ENCODE results near the gene CRYGN.

Gene CRYGN

DNA sequence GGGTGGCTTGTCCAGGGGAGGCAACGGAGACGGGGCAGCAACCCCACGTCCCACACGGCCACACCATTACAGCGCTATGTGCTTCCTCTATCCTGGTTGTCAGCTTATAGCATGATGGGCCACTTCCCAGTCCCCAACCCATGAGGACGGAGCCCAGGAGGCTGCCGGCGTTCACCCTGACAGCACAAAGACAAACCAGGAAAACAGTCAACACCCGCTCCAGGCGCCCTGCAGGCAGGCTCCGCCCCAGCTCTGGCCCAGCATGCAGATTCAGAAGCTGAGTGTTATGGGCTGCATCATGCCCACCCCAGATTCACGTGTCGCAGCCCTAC is 44.9 kb downstream of the CRYGN start:
- H3K4me3 ChIP-seq (ENCODE audit: low read length), result no peak overlapping the region
- TF ChIP-seq, protein P1, sequence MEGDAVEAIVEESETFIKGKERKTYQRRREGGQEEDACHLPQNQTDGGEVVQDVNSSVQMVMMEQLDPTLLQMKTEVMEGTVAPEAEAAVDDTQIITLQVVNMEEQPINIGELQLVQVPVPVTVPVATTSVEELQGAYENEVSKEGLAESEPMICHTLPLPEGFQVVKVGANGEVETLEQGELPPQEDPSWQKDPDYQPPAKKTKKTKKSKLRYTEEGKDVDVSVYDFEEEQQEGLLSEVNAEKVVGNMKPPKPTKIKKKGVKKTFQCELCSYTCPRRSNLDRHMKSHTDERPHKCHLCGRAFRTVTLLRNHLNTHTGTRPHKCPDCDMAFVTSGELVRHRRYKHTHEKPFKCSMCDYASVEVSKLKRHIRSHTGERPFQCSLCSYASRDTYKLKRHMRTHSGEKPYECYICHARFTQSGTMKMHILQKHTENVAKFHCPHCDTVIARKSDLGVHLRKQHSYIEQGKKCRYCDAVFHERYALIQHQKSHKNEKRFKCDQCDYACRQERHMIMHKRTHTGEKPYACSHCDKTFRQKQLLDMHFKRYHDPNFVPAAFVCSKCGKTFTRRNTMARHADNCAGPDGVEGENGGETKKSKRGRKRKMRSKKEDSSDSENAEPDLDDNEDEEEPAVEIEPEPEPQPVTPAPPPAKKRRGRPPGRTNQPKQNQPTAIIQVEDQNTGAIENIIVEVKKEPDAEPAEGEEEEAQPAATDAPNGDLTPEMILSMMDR (conservative IDR thresholded peaks at IDR 0.05; ENCODE audit: low read length), result no peak
- no peak for DNase-seq (ENCODE audit: low read depth)

DNA sequence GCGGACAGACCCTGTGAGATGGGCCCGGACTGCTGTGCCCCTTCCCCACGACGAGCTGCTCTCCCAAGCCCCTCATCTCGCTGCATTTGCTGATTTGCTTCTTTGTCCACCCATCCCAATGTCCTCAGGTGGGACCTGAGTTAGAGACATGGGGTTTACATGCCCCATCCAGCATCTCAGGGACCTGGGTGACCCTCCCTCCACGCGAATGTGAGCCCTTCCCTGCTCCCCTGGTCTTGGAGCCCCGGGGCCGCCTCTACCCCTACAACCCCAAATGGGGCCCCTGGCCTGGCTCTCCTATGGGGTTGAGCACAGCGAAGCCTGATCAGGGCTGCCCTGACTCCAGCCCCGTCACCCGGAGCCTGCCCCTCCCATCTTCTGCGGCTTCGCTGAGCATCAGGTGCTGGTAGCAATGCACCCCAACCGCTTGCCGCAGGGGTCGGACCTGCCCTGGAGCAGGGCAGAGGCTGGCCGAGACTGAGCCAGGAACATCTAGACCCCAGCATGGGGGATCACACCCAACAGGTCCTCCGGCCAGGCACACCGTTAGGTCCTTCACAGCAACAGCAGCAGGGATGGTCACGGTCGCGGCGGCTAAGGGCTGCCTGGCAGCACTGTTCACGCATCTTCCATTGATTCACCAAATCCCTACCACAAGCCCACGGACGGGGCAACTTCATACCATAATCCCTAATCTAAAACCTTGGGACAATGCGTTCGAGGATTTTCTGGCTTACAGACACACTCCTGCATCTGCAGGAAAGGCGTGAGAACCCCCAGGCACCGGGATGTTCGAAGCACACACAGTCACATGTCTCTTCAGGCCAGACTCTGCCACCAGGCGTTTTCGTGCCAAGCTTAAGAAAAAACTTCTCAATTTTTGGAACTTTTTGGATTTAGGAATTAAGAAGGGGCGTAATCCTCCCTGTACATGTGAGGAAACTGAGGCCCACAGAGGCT is 45.6 kb downstream of the CRYGN start:
- TF ChIP-seq, protein P1 (conservative IDR thresholded peaks at IDR 0.05; ENCODE audit: low read length), result no peak
- no peak for DNase-seq (ENCODE audit: low read depth)

DNA sequence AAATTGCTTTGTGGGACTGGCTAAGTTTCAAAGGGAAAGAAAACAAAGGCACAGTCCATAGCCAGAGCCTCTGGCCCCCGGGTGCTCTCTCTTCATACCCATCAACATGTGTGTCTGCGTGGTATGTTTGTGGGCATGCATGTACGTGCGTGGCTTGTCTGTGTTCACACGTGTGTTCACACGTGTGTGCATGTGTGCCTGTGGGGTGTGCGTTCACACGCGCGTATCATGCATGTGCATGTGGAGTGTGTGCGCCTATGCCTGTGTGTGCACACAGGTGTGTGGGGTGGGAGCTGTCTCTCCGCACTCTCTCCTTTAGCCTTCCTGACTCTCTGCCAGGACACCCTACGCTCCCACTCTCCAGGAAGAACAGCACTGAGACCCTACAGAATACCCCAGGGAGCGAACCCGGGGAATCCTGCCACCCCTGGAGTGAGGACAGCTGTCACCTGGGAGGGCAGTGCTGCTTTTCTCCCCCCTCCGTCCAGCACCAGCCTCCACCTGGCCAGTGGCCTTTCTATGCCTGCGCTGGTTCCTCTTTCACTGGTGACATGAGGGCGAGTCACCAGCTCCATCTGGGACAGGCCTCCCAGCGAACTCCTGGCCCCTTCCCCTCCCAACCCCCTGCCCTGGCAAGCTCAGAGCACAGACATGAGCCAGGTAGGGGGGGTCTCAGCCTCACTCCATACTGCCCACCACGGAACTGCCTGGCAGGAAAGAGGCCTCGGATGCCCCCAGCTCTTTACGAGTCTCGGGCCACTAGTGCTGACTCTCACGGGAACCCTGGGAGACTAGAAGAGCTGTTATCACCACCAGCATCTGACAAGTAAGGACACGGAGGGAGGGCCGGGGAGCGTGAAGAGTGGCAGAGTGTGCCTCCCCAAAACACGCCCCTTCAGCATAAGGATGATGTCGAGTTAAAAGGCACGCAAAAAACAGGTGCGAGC is 46.6 kb downstream of the CRYGN start:
- TF ChIP-seq, protein P1 (conservative IDR thresholded peaks at IDR 0.05; ENCODE audit: low read length), result no peak
- no peak for DNase-seq (ENCODE audit: low read depth)
- no peak overlapping the region for H3K4me3 ChIP-seq (ENCODE audit: low read length)

More for the DNA sequence above, 45.6 kb downstream of the CRYGN start:
- no peak overlapping the region for H3K4me3 ChIP-seq (ENCODE audit: low read length)

DNA sequence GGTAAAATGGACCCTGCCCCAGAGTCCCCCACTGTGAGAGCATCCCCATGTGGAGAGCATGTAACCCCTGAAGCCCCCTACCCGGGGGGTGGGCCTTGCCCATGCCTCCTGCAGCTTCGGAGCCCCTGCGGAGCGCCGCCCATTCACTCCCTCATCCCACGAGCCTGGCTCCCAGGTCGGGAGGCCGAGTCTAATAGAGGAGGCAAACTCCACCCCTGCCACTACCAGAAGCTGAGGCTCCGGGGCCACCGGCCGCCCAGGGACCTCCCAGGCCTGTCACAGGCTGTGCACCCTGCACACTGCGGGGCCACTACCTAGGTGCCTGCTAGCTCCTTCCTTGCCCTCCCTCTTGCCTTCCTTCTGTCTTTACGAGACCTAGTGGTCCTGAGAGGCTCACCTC is 47.5 kb downstream of the CRYGN start:
- no peak overlapping the region for H3K4me3 ChIP-seq (ENCODE audit: low read length)
- DNase-seq (ENCODE audit: low read depth), result no peak
- TF ChIP-seq, protein P1 (conservative IDR thresholded peaks at IDR 0.05; ENCODE audit: low read length), result no peak

DNA sequence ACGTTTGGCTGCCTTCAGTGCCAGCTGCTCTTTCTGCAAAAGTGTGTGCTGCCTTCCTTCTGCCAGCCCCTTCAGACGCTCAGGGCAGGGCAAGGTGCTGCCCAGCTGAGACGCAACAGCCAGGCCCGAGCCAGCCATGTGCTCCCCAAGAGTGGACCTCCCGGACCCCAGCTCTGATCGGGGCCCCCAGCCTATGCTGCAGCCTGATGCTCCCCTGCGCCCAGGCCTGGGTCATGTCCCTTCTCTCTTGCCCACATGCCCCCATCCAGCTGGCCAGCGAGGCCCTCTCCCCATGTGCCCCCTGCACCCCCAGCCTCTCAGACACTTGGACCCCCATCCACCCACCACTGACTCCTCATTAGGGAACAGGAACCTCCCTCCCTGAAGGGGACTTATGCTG is 47.9 kb downstream of the CRYGN start:
- TF ChIP-seq, protein P1 (conservative IDR thresholded peaks at IDR 0.05; ENCODE audit: low read length), result no peak
- no peak overlapping the region for H3K4me3 ChIP-seq (ENCODE audit: low read length)
- DNase-seq (ENCODE audit: low read depth), result no peak

DNA sequence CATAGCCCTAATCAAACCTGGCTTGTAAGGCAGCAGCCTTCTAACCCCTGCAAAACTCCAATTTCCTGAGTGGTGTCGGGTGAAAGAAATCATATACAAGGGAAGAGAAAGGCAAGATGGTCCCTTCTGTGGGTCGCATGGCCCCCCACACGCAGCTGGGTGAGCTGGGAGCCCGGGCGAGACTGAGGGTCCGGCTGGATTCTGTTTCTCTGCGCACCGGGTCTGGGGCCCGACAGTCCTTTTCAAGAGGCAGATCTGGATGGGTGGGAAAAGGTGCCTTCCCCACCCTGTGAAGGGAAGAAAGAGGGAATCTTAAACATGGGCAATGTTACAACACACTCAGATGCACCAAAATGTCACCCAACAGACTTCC is 48.6 kb downstream of the CRYGN start:
- TF ChIP-seq, protein P1 (conservative IDR thresholded peaks at IDR 0.05; ENCODE audit: low read length), result no peak
- H3K4me3 ChIP-seq (ENCODE audit: low read length), result no peak overlapping the region
- no peak for DNase-seq (ENCODE audit: low read depth)
